ENCODE measurements around the gene CLCN7.

CLCN7 gene

DNA sequence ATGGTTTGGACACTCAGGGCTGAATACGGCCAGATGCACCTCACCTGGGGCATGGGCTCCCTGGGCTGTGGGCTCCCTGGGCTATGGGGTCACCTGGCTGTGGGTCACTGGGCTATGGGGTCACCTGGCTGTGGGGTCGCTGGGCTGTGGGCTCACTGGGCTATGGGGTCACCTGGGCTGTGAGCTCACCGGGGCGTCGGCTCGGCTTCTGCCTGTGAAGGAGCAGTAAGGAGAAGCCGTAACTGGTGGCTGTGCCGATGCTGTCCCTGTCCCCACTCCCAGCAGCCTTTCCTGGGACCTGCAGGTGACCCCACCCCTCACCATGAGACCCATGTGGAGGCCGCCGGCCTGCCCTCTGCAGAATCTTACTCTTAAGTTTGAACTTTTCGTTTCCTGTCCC lies 45.8 kb downstream of the CLCN7 start:
- DNase-seq, result no peak

DNA sequence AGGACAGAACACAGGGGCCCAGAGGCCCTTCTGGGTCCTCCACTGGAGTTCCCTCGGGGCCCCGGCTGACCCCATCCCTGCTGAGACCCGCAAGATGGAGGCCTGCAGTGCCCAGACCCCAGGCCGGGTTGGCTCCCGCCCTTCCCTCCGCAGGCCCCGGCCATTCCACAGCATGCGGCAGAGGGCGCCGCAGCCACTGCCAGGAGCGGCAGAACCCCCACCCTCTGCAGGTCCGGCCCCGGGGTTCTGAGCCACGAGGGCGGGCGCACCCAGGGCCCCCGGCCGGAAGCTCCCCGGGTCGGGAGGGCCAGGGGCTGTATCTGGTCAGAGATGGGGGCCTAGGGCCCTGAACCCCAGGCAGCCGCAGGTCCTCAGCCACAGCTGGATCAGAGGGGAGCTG lies 46.3 kb downstream of the CLCN7 start:
- DNase-seq, result peak; percentile 72

DNA sequence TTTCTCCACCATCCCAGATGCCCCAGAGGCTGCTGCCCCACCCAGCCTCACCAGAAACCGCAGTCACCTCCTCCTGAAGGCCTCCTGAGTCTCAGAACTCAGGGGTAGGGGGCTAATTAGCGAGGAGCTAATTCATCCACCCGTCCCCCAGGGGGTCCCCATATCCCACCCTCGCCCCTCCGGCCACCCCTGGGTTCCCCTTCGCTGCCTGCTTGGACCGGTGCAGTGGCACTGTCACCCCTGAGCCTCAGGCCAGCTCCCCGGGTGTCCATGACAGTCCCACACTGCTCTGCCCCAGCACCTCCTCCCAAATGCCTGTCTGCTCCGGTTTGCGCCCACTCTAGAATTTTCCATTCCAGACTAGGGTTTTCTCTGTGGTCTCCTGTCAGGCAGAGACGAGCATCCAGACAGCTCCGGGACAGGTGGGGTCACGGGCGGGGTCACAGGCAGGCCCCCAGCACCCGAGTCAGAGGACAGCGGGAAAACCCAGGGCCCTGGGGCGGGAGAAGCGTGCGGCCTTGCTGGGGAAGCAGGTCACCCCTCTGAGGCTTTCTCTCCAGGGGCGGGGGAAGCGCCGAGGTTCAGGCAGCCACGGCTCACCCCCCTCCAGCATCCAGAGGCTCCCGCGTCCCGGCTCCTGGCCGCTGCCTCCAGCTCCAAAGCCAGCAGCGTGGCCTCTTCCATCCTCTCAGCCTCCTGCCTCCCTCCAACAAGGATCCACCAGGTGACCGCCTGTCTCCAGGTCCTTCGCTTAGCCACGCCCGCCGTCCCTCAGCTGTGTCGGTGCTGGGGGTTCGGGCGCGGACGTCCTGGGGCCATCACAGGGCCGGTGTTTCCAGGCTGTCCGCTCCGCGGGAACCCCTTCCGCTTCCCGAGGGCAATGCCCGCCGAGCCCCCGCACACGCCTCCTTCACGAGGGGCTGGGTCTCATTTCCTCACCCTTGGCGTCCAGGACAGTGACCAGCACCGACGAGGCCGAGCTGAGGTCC lies 47.1 kb downstream of the CLCN7 start:
- no peak for DNase-seq

DNA sequence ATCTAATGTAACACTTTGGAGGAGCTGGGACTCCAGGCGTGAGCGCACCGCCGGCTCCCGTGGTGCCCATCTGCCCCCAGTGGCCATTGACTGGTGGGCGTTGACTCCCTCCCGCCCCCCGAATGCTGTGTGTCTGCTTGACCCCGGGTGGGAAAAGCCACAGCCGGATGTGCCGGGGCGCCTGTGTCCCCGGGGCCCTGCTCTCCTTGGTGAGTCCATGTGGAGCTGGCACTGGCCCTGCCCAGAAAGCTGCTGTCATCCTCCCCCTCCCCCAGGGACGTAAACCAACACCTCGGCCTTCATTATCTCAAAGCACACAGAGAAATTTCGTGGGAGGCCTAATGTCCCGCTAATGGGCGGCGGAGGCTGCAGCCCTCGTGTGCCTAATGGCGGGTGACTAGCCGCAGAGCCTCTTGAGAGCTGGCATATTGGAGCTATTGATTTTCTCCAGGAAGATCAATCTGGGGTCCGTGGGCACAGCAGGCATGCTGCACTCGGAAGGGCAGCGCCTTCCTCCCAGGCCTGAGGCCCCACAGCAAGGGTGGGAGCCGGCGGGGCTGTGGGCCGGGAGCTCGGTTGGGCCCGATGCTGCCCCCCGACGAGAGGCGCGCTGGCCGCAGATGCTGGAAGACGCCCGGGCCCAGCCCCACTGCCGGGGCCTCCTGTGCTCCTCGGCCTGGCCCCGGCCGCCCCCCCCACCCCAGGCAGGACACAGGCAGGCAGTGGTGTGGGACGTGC lies 47.9 kb downstream of the CLCN7 start:
- DNase-seq, result no peak

DNA sequence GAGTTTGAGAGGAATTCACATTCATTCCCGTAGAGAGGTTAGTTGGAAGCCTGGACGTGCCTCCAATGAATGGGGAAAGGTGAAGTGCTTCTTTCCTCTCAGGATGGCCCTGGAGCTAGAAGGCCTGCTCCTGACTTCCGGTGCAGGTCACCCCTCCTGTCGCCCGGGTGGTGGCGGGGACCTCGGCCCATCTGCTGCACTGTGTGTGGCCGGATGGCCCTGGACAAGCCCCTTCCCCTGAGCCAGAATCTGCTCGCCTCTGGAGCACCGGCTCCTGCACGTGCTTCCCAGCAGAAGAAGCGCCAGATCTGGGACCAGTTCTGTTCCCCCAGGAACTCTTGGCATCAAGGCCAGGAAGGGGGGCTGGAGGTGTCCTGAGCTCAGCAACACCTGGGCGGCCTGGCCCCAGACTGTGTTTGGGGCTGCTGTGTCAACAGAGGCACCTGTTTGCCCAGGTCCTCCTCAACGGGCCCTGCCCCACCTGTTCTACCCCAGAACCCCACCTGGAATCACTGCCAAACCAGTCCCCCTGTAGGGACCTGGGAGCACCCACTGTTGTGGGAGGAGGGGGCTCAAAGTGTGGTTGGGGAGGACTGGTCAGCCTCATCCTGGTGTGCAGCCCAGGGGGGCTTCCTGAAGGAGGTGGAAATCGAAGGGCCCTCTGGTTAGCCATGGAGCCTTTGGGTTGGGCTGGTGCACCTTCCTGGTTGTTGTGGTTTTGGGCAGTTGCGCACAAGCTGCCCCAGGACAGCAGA lies 49.0 kb downstream of the CLCN7 start:
- no peak for DNase-seq

DNA sequence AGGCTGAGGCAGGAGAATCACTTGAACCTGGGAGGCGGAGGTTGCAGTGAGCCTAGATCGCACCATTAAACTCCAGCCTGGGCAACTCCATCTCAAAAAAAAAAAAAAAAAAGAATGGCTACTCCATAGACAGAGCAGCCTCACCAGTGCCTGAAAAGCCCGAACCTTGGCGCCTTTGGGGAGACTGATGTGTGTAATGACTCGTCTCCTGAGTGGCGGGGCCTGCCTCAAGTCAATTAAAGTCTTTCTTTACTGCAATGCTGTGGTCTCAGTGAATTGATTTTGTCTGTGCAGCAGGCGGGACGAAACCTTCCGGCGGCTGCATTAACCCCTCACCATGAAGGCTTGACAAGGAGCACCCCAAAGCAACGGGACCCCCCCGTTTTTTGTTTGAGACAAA lies 50.8 kb downstream of the CLCN7 start:
- no peak for DNase-seq

DNA sequence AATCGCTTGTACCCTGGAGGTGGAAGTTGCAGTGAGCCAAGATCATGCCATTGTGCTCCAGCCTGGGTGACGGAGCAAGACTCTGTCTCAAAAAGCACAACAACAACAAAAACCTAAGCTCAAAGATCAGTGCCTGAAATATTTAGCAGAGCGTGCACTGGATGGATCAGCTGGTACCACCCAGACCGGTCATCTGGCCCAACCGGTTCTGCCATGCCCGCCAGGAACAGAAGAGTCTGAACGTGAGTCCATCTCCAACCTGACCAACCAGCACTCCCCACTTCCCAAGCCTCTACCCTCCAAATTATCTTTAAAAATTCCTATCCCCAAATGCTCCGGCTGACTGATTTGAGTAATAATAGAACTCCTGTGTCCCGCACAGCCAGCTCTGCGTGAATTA lies 52.8 kb downstream of the CLCN7 start:
- DNase-seq, result no peak

DNA sequence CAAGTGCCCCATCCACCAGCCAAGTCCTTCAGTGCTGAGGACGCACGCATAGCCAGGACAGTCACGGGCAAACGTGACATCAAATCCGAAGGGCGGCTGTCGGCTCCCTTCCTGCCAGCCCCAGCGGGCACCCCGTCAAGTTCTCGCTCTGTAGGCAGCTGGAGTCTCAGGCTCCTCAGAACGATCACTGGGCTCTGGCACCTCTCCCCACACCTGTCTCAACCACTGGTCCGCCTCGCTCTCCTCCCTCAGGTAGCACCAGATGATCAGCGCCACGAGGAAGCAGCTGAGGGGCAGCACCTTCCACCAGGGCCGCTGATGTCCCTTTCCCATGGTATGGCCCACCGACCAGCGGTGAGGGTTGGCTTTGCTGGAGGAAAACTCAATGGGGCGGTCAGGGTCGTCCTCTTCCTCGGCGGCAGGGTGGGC lies 54.7 kb downstream of the CLCN7 start:
- DNase-seq, result peak; percentile 65

DNA sequence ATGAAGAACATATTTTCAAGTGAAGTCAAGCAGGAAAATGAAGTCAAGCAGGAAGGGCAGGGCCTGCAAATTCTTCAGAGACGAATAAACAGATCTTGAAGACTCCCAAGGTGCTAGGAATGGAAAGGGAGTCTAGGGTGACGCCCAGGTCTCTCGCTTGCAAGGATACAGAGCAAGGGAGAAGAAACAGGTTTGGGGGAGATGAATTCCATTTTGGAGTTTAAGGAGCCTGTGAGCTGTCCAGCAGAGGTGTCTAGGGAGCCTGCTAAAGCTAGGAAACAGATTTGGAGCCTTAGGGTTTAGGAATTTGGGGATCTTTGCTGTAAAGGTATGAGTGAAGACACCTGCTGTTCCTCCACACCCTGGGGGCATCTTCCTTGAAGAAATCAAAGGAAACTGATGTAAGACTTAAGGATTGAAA lies 58.3 kb downstream of the CLCN7 start:
- DNase-seq, result no peak

DNA sequence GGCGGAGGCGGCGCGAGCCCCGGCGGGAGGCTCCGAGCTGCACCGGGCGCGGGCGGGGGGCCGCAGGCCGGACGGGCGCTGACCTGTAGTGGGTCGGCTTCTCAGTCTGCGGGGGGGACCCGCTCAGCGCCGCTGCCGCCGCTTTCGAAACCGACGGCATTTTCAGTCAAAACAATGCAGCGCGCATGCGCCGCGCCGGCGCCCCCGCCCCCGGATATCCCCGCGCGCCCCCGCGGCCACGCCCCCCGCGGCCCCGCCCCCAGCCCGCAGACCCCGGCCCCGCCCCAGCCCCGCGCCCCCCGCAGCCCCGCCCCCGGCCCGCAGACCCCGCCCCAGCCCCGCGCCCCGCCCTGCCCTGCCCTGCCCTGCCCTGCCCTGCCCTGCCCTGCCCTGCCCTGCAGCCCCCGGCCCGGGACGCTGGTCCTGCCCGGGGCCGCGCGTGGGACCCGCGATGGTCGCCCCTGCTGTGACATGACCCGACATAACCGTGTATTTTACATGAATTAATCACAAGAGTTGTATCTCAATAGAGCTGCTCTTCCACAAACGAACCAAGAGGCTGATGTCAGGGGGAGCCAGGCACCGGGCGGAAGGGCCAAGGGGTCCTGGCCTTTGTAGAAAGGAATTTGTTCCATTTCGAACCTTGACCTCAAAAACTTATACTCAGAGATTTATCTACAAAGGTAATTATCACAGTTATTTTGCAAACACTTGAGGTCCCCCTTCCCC lies 60.1 kb downstream of the CLCN7 start, which contains the start of gene UNKL:
Gene UNKL (minus strand): TSS at position 173 of the 729 bp plus-strand sequence. CDS start 13 bp downstream, at position 160.
- peak; percentile 94 for DNase-seq

DNA sequence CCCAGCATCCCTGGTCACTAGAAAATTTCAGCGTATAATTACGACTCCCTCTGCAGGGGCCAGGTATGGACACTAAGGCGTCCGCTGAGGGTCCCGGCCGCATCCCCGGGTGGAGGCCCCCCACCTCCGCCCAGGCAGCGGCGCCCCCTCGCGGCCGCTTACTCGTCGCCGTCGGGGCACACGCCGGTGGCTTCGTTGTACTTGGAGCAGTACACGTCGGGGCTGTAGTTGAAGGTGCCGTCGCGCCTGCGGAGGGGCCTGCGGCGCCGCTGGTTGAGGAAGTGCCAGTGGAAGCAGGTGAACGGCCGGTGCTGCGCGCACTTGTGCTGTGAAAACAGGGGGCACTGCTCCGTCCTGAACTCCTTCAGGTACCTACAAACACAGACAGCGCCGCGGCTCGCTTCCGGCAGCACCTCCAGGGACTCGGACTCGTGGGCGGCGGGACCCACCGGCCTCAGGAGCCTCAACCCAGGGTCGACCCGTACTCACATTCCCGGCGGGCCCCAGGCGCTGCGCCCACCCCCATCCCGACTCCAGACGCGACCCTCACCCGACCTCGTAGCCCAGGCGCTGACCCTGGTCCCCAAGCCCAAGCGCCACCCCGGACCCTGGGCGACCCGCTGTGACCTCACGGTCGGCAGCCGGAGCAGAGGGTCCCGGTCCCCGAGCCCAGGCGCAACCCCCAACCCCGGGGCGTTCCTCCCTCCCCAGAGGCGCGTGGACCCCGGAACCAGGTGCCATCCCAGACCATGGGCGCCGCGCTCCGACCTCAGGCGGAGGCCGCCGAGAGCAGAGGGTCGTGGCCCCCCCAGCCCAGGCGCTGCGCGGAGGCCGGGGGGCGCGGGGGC lies 60.9 kb downstream of the CLCN7 start:
- peak; percentile 89 for DNase-seq

DNA sequence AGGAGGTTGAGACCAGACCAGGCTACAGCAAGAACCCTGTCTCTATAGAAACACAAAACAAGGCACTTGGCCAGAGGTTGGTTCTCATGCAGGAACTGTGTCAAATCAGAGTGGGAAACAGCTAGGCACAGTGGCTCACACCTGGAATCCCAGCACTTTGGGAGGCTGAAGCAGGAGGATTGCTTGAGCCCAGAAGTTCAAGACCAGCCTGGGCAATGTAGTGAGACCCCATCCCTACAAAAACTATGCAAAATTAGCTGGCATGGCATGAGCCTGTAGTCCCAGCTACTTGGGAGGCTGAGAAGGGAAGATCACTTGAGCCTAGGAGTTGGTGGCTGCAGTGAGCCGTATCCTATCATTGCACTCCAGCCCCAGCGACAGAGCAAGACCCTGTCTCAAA lies 62.0 kb downstream of the CLCN7 start:
- DNase-seq, result no peak

DNA sequence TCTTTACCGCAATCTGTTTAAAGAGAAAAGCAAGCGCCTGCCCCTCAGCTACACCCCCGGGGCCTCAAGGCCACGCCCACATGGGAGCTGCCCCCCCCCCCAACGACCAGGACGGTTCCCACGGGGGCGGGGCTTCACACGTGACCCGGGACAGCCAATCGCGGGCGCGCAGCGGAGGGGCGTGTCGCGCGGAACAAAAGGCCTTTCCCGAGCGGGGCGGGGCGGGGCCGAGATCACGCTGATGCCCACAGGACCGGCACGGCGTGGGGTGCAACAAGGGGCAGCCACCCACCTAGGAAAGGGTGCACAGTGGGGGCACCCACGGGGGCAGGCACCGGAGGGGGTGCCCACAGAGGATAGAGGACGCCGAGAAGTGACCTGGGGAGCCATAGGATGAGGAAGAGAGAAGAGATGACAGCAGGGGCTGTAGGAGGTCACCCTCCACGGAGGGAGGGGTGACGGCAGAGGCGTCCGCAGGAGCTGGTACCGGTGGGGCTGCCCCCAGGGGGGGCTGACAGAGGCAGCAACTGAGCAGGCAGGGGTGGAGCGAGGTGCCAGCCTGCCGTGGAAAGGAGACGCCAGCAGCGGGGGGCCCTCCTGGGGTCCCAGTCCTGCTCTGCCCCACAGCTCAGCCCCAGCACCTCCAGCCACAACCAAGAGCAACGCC lies 66.5 kb downstream of the CLCN7 start:
- peak; percentile 98 for DNase-seq

DNA sequence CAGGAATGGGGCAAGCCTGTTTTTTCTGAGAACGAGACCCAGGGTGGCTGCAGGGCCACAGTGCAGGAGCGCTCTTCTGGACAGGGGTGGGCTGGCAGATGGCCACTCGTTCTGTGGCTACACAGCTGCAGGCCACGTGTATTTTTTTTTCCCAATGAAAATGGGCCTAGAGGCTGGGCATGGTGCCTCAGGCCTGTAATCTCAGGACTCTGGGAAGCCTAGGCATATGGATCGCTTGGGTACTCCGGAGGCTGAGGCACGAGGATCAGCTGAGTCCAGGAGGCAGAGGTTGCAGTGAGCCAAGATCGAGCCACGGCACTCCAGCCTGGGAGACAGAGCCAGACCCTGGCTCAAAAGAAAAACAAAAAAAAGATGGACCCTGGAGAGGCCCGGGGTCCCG lies 67.1 kb downstream of the CLCN7 start:
- no peak for DNase-seq

DNA sequence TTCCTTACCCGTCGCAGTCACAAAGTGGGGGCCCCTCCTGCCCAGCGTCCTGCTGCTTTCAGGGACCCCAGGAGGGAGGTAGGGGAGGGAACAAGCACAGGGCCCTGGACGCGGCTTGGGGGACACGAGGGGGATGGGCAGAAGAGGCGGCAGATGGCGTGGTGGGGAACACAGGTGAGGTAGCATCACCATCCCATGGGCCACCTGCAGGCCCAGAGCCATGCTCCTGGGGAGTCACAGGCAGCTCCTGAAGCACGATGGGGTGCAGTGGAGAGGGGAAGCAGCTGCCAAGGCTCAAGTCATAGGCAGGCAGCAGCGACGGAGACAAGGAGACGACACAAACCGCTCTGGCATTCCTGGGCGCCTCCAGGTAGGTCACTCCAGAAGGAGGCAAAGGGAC lies 71.1 kb downstream of the CLCN7 start:
- DNase-seq, result no peak

DNA sequence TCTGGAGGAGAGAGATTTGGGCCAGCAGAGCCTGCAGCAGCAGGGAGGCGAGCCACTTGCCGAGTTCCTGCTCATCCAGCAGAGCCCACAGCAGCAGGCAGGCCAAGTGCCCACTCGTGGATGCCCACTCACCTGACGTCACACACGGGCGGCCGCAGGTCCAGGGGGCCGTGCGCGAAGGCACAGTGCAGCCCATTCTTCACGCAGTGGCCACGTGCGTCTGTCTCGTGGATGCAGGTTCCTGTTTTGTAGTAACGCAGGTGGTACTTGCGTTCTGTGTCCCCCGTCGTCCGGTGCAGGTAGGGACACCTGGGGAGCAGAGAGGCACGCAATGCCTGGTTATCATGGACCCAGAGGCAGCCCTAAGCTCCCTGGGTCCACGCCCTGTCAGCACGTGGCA lies 71.8 kb downstream of the CLCN7 start:
- no peak for DNase-seq

DNA sequence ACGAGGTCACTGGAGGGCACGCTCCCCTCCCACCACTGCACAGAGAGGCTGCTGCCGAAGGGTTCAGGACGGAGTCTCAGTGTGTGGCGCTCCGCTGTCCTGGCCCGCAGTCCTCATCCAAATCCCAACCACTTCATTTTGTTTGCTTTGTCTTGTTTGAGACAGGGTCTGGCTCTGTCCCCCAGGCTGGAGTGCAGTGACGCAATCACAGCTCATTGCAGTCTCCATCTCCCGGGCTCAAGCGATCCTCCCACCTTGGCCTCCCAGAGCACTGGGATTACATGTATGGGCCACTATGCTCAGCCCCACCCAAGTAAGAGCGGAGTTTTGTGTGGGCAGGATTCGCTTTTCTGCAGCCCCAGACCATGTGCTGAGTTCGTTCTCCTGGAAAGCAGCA lies 73.1 kb downstream of the CLCN7 start:
- no peak for DNase-seq

DNA sequence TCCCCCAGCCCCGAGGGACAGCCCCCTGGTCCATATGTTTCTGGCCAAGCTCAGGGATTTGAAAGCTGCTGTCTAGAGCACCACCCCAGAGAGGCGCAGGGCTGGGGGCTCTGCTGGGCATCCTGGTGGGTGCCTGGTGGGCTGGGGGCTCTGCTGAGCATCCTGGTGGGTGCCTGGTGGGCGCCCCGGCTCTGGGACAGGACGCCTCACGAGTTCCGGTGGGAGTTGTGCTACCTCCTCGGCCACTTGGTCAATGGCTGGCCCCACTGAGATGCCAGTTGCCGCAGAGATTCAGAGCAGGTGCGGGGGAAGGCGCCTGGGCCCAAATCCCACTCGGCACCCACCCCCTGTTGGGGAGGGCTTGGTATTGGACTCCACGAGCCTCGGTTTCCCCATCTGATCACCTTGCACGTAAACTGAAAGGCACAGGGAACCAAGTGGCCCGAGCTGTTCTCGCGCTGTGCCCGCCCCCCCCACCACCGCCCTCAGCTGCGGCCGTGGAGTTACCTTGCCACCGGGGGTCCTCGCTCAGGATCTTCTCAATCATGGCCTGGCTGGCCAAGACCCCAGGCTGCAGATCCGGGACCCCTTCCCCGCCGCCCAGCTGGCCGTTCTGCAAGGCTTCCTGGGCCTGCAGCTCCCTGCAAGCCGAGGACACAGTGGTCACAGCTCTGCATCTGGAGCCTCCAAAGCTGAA lies 73.6 kb downstream of the CLCN7 start:
- DNase-seq, result no peak

DNA sequence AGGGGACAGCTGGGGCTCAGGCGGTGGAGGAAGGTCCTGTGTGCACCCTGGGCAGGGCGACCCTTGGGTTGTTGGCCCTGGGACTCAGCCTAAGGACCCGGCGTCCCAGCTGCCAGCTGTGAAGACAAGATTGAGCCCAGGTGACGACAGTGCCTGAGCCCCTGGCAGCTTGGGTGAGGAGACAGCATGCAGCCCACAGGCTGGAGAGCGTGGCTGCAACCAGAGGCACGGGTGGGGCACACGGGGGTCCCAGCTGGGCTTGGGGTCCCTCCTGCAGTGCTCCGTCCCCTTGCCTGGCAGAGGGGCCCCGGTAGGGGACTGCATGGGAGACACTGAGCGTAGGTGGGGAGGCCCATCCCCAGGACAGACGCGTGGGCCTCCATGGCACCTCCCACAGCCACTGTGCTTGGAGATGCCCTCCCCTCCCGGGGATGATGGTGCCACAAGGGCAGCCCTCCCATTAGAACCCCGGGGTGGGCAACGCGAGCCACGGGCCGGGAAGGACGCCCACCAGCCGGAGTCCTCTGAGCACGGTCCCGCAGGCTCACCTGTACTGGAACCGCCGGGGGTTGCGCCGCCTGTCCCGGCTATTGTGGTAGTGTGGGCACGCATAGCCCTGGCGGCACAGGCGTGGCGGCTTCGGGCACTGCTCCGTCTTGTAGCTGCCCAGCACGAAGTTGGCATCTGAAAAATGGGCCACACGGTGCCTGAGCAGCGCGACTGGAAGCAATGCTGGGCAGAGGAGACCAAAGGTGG lies 75.8 kb downstream of the CLCN7 start:
- no peak for DNase-seq
